CD1c-positive myeloid dendritic cell (primary cell): Measurements from ENCODE around the gene TMC1.

Experiments used
- DNase-seq: peaks from one replicate; pipeline ENCODE4 v3.0.0-alpha.2; 2016; ENCODE audit errors: extremely low spot score

Gene TMC1

DNA sequence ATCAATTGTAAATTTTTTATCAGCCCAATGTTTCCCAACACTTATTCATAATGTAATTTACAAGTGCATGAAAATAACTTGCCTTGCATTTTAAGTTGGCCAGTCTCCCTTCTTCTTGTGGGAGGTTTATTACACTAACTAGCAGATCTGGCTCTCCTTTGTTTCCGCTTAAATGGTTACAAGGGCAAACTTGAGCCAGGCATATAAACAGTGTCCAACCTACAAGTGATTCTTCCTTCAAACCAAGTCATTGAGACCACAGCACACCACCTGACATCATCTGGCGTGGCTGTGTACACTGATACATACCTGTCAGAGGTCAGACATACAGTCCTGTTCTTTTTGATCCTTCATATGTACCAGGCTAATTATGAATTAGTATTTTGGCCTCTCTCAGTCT lies 351.3 kb downstream of the TMC1 start:
- DNase-seq = no peak

DNA sequence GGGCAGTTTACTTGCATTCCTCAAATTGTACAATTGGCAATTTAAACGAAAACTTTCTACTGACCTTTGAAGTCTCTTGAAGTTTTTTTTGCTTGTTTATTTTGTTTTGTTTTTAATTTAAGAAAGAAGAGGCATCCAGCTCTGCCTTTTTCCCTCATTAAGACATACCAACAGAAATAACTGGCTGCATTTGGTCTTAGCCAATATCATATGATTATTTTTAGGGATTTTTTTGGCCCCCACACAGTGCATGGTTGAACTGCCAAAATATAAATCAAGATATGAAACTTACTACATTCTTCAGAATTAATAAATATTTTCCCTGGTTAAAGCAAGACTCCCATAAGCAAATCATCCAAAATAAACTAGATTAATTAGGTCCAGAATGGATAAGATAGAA lies 352.0 kb downstream of the TMC1 start:
- DNase-seq = no peak

GRCh38 chr9:72874344-72874743 lies 352.9 kb downstream of the TMC1 start:
- no peak for DNase-seq

DNA sequence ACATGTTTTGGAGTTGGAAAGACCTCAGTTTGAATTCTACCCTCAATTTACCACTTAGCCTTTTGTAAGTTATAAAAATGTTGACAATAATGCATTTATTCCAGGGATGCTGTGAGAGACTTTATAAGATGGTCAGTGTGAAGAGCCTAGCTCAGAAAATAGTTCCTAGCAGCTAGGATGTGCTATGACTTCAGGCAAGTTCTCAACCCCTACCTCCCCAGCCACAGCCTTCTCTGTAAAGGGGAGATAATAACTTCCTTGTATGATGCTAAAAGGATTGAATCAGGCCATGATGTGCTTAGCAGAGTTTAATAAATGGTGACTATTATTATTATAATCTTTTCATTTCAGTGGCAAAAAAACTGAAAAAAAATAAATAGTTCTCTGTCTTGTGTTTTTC lies 353.8 kb downstream of the TMC1 start:
- DNase-seq = no peak

- no peak for DNase-seq
These were observed 359.4 kb downstream of the TMC1 start for GRCh38 chr9:72880821-72881220.

GRCh38 chr9:72882117-72882775 lies 360.8 kb downstream of the TMC1 start:
- DNase-seq = no peak

- DNase-seq = no peak
These were observed 362.5 kb downstream of the TMC1 start for GRCh38 chr9:72883875-72884274.

GRCh38 chr9:72884508-72884907 lies 363.1 kb downstream of the TMC1 start:
- no peak for DNase-seq
